HG02798 (cell line): Measurements from ENCODE around the gene DUOX1.

Experiments used
- ATAC-seq: cut with Tn5 transposase; IDR thresholded peaks from one replicate; pipeline ENCODE4 v1.9.1; 2021; ENCODE audit warnings: mild to moderate bottlenecking; ENCODE audit not compliant: unreplicated experiment, poor library complexity

The DUOX1 gene

DNA sequence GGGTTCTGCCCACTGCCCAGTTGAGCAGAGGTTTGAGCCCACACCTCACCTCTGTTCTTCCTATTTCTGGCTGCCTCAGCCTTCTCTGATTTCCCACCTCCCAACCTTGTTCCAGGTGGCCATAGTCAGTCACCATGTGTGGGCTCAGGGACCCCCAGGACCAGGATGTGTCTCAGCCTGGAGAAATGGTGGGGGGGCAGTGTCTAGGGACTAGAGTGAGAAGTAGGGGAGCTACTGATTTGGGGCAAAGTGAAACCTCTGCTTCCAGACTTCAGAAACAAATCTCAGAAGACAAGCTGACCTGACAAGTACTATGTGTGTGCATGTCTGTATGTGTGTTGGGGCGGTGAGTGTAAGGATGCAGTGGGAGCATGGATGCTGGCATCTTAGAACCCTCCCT, 35.1 kb downstream of the DUOX1 start:
- no peak for ATAC-seq

DNA sequence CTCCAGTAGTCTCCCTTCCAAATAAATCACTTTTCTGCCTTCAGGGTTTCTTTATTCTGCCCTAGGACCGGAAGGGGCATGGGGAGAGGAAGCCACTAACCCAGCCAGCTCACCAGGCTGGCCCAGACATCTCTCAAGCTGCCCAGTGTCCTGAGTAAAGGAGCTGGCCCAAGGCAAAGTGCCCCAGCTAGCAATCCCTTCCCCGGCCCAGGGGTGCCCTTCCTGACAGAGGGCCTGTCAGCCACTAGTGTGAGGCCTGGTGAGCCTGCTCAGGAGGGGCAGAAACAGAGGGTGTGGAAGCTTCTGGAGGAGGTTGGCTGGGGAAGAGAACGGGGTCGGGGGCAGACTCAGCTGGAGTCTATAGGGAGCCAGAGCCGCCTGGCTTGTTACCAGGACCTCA, 35.7 kb downstream of the DUOX1 start:
- no peak for ATAC-seq

DNA sequence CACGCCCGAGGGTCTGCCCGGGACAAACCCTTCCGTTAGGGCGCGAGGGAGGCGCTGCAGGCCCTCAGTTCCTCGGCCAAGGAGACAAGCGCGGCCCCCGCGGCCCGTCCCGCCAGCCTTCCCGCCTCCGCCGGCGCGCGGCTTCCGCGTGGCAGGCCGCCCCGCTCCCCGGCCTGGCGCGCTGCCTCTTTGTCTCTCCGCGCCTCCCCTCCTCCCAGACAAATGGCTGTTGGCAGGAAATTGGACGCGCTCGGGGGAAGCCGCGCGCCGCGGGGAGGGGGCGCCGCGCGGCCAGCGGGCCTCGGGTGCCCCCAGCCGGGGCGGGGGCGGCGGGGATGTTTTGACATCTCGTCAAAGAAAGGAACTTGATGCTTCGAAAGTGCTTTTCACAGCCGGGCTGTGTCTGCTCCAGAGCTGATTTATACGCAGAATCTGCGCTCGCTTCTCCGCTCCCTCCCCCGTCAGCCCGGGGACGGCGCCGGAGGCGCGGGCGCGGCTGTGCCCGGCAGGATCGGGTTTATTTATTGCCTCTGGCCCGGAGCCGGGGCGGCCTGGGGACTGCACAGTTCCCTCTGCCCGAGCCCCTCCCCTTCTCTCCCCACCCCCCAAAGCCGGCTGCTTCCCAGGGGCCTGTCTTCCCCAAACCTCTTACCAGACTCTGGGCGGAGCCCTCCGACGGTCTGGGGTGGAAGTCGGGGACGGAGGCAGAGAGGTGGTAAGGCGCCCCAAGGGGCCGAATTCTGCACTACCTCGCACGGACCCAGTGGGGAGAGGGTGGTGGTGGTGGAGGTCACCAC, 37.2 kb downstream of the DUOX1 start:
- peak; percentile 92 for ATAC-seq

DNA sequence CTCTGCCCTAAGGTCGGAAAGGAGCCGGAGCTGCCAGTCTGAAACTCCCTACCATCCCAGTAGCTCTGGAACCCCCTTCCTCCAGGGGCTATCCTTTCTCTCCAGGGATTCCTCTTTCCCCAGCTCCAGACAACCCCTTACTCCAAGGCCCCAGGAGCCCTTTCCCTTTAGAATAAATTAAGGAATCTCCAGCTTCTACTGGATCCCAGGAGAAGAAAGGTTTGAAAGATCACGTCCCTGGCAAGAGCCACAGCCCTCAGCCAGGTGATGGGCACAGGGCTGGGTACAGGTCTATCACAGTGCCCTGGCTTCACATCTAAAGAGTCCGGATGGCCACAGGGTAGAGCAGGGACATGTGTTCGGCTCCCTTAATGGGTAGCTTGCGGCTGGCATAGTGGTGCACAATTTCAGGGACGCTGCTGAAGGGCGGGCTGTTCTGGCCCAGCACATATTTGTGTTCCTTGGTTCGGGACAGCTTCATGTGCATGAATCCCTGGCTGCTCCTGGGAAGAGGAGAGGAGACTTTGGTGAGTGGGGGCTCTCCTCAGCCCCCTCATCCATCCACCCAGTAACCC, 37.9 kb downstream of the DUOX1 start:
- no peak for ATAC-seq

DNA sequence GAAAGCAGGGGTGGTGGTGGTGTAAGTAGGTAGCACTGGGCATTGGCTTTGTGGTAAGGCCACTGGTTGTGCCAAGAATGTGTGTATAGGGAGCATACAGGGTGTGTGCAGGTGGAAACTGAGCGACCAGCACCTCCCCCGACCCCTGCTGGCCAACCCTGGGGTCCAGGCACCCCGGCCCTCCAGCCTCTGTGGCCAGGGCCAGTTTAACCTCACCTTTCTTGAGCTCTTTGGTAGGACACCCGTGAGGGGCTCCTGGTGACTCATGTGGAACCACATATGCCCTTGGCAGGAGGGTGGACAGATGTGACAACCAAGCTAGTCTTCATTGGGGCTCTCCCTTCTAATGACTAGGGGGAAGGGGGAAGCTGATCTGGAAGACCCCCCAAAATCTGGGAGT, 38.5 kb downstream of the DUOX1 start:
- no peak for ATAC-seq

DNA sequence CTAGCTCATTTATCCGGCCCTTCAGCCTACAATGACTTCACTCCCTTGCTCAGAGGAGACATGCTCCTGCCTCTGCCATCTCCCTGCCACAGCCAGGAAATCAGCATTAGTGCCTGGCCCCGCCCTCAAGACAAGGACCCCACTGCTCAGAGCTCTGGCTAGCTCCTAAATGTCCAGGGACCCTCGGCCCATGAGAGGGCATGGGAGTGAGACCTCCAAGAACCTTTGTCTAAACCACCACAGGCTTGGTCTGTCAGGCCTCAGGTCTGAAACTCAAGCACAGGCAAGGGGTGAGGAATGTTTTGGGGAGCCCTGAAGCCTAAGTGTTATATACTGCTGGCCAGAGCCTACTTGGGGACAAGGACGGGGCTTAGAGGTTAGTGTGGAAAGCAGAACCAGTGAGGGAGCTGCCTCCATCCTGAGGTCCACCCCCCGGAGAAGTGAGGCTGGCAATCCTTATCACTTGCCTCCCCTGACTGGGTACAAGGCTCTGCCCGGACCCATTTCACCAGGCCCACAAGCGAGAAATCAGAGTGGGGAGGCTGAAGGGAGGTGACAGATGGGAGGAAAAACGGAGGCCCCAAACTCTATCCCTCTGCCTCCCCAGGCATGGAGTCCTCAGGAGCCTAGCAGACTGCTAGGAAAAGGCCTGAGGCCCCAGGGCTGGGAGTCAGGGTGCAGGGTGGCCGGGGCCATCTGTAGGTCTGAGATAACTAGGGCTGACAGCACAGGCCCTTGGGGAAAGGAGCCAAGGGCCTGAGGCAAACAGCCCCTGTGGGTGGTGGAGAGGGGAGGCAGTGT, 39.2 kb downstream of the DUOX1 start:
- no peak for ATAC-seq

DNA sequence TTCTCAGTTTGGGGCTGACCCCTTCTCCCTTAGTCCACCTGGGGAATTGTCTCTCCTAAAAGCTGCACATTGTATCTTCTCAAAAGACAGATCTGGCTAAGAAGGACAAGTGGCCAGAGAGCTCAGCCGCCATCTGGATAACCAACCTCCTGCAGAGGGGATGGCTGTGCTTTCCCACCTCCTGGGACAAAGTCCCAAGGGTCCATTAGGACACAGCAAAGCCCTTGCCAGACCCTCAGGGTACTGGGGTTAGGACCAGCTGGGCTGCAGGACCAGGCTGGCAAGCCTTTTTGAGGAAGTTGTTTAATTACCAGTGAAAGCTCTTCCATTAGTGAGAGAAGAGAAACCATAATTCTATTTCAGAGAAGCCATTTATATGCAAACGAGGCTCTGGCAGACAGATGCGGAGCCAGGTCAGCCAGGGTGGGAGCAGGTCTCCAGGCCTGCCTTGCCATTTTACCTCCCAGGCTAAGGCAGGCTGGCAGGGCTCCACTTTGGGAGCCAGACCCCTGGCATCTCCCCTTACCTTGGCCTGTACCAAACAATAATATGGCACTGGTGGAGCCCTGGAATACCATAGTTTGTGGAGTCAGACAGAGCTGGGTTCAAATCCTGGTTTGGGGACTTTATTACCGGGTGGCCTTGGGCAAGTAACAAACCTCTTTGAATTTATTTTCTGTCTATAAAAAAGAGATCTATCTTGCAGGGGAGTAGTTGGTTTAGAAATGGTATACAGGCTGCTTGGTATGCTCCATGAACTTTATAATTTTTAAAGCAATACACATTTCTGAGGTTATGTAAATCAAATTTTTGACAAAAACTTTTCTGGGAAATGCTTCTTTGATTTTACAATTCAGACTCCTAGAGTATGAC, 40.0 kb downstream of the DUOX1 start:
- no peak for ATAC-seq

DNA sequence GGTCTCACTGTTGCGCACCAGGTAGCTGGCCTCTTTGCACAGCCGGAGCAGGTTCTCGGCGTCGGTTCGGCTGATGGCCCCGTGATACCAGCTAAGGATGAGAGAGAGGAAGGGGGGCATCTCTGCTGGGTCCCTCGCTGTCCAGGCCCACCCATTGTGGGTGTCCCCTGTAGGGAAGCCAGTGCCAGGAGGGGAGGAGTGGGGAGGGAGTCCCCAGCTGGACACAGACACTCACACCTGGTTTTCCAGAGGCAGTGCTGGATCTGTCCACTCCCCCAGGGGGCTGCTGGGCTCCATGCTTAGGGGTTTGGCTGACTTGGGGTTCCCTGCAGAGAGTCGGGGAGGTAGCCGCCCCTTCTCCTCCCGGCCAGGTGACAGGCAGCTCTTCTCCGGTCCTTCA, 42.1 kb downstream of the DUOX1 start:
- no peak for ATAC-seq

DNA sequence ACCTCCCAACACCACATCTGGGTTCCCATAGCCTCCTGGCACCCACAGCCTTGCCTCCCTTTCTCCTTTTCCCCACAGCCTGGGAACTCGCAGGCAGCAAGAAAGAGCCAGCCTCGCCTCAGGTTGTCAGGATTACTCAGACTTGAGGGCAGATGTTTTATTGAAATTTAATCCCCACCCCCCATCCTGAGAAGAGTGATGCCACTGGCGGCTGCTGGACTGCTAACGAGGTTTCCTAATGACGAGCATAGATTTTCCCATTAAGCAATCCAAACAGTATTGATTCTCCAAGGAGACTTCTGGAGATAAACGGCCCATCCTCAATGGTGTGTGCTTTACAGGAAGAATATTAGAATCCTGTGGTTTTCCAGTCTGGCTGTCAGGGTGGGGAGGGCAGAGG, 44.3 kb downstream of the DUOX1 start:
- no peak for ATAC-seq

DNA sequence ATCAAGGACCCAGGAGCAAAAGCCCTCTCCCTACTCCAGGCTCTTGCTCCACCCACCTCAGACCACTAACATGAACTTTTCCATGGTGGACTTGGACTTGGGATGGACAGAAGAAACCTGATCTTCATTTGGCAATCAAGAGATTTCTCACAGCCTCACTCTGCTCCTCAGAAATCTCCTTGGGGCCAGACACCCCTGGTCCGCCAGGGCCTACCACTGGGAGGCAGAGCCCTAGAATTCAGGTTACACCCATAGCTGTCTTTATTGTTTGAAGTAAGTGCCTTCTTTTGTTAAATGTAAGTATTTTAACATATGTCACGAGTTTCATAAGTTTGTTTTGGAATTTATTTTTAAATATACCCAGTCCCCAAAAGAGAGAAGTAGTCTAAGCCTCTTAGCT, 44.8 kb downstream of the DUOX1 start:
- ATAC-seq: no peak

DNA sequence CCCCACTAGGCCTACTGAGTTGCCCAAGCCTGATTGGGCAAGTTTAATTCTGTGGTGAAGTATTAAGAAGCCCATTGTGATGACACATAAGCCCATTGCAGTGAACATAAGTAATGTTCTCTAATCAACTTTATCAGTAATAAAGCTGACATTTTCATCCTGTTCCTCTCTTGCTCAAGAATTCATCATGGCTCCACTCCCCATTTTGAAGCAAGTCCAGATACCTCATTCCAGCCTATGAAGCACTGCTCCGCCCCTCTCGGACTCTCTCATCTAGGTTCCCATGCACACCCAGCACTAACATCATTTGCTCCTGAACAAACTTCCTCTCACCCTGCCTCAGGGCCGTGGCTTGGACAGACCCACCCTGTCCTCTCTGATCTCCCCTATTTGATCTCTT, 47.5 kb downstream of the DUOX1 start:
- no peak for ATAC-seq

DNA sequence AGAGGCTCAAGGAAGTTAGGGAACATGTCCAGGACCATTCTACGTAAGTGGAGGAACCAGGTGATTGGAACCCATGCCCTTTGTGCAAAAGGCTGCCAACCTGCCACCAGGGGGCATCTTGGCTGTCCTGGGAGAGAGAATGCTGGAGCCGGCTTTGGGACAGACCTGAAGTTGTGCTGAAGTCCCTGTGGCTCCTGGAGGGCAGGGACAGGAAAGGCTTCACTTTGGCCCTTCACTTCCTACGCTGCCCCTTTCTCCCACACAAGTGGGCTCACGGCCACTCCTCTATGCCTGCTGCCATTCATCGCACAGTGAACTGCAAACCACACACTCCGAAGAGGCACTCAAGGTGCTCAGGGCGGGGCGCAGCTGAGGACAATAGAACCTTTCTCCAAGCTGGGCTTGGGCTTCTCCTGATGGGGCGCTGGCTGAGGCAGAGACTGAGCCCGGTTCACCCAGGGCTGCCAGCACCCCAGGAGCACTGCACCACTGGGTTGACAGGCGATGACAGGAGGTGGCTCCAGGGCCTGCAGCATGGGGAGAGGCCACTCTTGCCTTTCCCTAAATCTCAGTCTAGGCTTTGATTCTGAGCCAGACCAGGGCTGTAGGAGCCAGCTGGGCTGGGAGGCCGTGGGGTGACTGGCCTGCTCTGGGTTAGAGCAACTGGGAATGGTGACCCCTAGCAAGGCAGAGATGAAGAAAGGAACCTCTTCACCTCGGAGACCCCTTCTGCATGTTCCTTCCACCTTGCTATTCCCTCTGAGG, 49.6 kb downstream of the DUOX1 start:
- ATAC-seq: no peak

DNA sequence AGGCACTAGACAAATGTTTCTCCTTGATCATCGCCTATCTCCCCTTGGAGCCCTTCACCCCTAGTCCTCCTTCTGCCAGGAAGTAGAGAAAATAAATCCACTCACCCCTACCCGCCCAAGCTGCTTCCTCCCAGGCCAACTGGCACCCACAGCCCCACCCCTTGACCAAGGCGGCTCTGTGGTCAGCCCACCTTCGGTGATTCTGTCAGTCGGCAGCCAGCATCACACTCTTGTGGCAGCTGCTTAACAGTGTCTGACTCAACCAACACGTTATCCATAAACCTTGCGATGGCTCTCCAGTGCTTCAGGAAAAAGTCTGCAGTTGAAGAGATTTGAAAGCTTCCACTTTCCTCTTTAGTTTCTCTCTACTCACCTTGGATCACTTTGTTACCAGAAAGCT, 50.4 kb downstream of the DUOX1 start:
- ATAC-seq: no peak

DNA sequence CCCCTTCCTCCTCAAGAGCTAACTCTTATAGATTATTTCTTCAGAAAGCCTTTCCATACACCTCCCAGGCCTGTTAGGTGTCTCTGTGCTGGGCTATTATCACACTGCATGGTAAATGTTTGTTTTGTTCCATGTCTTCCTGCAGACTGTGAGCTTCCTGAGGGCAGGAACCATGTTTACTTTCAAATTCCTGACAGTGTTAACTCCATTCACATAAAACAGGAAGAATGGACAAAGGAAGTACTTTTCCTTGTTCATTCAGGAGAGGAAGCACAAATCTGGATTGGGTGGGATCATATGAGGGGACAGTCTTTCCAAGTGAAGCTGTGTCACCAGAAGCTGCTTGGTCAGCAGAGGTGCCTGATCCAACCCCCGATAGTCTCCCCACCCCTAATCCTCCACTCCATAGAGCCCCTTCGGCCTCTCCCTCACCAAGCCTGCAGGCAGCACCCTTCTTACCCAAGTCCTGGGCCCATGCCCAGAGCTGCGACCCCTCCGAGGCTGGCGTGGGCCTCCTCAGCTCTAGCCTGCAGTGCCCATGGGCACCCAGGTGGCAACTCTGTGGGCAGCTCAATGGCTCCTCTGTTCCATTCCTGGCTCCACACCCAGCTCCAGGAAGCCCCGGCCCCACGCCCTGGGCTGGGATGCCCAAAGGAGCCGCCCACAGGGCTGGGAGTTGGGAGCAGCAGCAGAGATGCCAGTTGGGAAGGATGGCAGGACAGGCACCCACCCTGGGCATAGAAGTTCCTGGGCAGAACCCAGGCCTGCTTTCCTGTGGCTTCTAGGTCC, 51.0 kb downstream of the DUOX1 start:
- no peak for ATAC-seq

DNA sequence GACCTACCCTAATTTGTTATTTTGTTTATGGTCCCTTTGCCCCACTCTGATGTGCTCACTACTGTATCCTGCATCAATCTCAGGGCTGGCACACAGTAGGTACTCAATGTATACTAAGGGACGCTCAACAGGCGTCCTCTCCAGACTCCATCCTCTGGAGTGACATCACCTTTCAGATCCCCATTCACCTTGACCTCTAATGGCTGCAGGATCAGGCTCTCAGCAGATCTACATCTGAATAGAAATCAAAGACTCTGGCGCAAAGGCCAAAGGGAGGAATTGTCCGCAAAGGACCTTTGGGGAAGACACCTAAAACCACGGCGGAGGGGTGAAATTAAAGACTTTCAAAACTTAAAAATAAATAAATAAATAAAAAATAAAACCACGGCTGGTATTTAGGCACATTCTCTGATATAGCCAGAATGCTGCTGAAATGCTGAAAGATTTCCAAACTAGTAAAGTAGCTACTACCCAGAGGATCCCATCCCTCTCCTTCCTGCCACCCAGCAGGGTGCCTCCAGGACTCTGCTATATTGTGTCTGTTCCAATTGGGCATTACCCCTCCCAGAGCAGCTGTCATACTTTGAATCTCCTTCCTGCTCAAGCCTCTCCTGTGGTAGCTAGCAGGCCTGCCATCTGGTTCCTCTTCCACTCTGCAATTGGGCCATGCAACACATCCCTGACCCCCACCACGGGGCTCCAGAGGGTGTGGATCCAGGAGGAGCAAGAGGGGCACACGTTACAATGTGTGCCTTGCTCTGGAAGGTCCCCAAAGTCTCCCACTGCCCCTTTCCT, 51.9 kb downstream of the DUOX1 start:
- no peak for ATAC-seq

DNA sequence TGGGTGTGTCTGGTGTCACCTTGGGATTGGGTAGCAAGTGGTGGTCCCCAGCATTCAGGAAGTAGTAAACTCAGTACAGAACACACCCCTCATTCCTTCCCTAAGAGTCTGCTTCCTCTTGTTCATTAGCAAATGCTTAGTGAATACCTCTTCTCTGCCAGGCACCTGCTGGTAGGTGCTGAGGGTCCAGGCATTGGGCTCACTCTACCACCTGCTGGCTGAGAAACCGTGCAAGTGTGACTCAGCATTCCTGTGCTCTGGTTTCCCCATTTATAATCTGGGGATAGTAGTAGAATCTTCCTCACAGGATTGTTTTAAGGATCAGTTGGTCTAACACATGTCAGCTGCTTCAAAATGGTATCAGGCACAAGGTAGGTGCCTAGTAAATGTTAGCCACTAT, 53.2 kb downstream of the DUOX1 start:
- no peak for ATAC-seq

DNA sequence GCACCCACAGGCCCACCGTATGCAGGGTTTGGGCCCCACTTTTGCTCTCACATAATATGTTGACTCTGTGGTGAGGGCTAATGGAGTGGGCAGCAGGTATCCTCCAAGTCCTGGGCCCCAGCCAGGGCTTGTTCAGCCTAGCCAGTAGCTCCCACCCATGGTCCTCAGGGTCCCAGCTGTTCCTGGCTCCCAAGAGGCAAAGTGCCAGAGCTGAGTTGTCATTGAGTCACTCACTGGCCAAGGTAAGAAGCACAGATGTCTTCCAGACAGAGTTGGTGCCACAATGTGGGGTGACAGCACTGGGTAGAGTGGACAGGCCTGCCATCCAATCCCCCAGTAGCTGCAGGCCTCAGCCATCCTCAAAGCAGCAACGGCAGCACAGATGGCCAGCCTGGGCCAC, 53.7 kb downstream of the DUOX1 start:
- no peak for ATAC-seq

DNA sequence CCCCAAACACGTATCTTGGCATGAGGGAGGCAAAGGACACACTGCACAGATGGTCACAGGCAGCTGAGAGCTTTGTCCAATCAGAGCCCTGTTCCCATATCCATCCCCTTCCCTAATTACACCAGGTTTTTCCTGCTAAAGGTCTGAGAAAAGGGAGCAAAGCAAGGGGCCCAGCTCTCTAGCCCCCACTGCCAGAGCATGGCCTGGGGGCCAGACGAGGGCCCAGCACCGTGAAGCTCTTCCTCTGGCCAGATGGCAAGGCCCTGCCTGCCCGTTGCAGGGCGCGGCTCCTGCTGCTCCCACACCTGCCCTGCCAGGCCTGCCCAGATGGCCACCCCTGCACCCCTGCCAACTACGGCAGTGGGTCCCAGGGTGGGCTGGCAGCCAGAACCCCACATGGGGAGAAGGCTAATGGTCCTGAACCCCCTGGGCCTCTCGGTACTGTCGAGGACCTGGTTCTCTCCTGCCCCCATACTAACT, 54.8 kb downstream of the DUOX1 start:
- ATAC-seq: no peak
